GM23248 (cell line): Measurements from ENCODE around the gene ABCF1. TPM values are rescaled to one million over a fixed set of nuclear protein-coding genes. Genes with fewer than 3 reads are reported as not detected.

Source experiments
- DNase-seq: peaks from one replicate; pipeline ENCODE4 v3.0.0-alpha.2; 2015
- H2AFZ ChIP-seq: fragments of 200-600 bp; sonication (generic); 2 replicates; pipeline ENCODE4 v1.6.1; 2016; ENCODE audit warnings: antibody characterized with exemption
- H3F3A ChIP-seq: fragments of 200-600 bp; sonication (generic); 2 replicates; pipeline ENCODE4 v1.6.1; 2016; ENCODE audit warnings: mild to moderate bottlenecking, antibody characterized with exemption, mixed run types; ENCODE audit not compliant: insufficient read depth
- H3K27ac ChIP-seq: fragments of 200-600 bp; sonication (generic); 2 replicates; pipeline ENCODE4 v1.5.1; 2016; ENCODE audit warnings: mild to moderate bottlenecking
- H3K27me3 ChIP-seq: fragments of 200-600 bp; sonication (generic); replicated peaks from 2 replicates; pipeline ENCODE4 v1.6.1; 2016; ENCODE audit warnings: mild to moderate bottlenecking; ENCODE audit not compliant: insufficient read depth
- H3K36me3 ChIP-seq: fragments of 200-600 bp; sonication (generic); 2 replicates; pipeline ENCODE4 v1.6.1; 2016; ENCODE audit warnings: low read depth, mild to moderate bottlenecking
- H3K4me1 ChIP-seq: fragments of 200-600 bp; sonication (generic); 2 replicates; pipeline ENCODE4 v1.6.1; 2016; ENCODE audit warnings: mild to moderate bottlenecking; ENCODE audit not compliant: insufficient read depth
- H3K4me2 ChIP-seq: fragments of 200-600 bp; sonication (generic); one replicate; pipeline ENCODE4 v1.6.1; 2016; ENCODE audit warnings: mild to moderate bottlenecking; ENCODE audit not compliant: unreplicated experiment
- H3K4me3 ChIP-seq: fragments of 200-600 bp; sonication (generic); 2 replicates; pipeline ENCODE4 v1.5.1; 2016; ENCODE audit warnings: mild to moderate bottlenecking
- H3K79me2 ChIP-seq: fragments of 200-600 bp; sonication (generic); 2 replicates; pipeline ENCODE4 v1.6.1; 2016; ENCODE audit warnings: mild to moderate bottlenecking; ENCODE audit not compliant: insufficient read depth
- H3K9ac ChIP-seq: fragments of 200-600 bp; sonication (generic); 2 replicates; pipeline ENCODE4 v1.6.1; 2016; ENCODE audit warnings: mild to moderate bottlenecking
- H3K9me2 ChIP-seq: fragments of 200-600 bp; sonication (generic); 2 replicates; pipeline ENCODE4 v1.6.1; 2016; ENCODE audit warnings: mixed run types, mild to moderate bottlenecking, moderate library complexity; ENCODE audit not compliant: insufficient read depth
- H3K9me3 ChIP-seq: fragments of 200-600 bp; sonication (generic); one replicate; pipeline ENCODE4 v1.6.1; 2017; ENCODE audit warnings: low read depth
- H4K20me1 ChIP-seq: fragments of 200-600 bp; sonication (generic); 2 replicates; pipeline ENCODE4 v1.6.0; 2016; ENCODE audit not compliant: insufficient read depth
- EZH2 ChIP-seq: fragments of 200-600 bp; sonication (generic); IDR thresholded peaks from 2 replicates; pipeline ENCODE4 v1.6.1; 2018; ENCODE audit warnings: antibody characterized with exemption, mild to moderate bottlenecking; ENCODE audit not compliant: insufficient read depth, poor library complexity, severe bottlenecking
- EZH2phosphoT487 ChIP-seq: fragments of 200-600 bp; sonication (generic); IDR thresholded peaks from 2 replicates; pipeline ENCODE4 v1.6.1; 2018; ENCODE audit warnings: antibody characterized with exemption, moderate library complexity, mild to moderate bottlenecking, low read depth; ENCODE audit not compliant: insufficient read depth
- WGBS, 2 experiments: methylation state at CpG; one replicate each; pipeline ENCODE4 v1.1.6; 2015 to 2017; ENCODE audit warnings: low lambda C conversion rate in 2 of 2, low coverage in 1 of 2; ENCODE audit errors: missing lambda C conversion rate in 2 of 2; 5-methylcytosine and 5-hydroxymethylcytosine counted together
- in situ Hi-C: fragments of 300-500 bp; cut with MboI; formaldehyde crosslinking; loops from 2 replicates; pipeline ENCODE4 v1.15.0; 2020
- polyA plus RNA-seq: library from polyadenylated mRNA; unstranded; fragments of >200 nt; fragmentation: Nextera tagmentation; extraction: Ambion mirVana; gene quantifications from 2 replicates; pipeline ENCODE4 v1.2.1, GENCODE V29; 2016
- total RNA-seq: library from RNA; depleted of rRNA; stranded (reverse); fragments of >200 nt; shearing (Covaris generic); gene quantifications from 2 replicates; pipeline ENCODE4 v1.2.3, GENCODE V29; 2014

Gene ABCF1
- total and polyA plus RNA-seq, 2 experiments from 2014 or later: 31.3 to 39.7 TPM

GRCh38 chr6:30598912-30599624, 27.8 kb downstream of the ABCF1 start:
- Histone ChIP-seq H3K36me3 (peaks cover 32% of the 10 kb centered on the region; the same call in 1 of the 2 replicates), H2AFZ (no peak overlapping the region)
- TF ChIP-seq EZH2phosphoT487 (no peak), EZH2 (no peak)

GRCh38 chr6:30599625-30600324, 28.5 kb downstream of the ABCF1 start:
- H3K9me2 ChIP-seq: no peaks in the 10 kb centered on the region
- H3K36me3 ChIP-seq: peaks cover 34% of the 10 kb centered on the region; the same call in 1 of the 2 replicates
- no peak overlapping the region for H3K9ac ChIP-seq
- H2AFZ ChIP-seq: no peak overlapping the region
- no peak for DNase-seq
- H3K27me3 ChIP-seq: no peaks in the 10 kb centered on the region
- no peaks in the 10 kb centered on the region for H4K20me1 ChIP-seq
- H3K4me3 ChIP-seq: no peak overlapping the region
- TF ChIP-seq EZH2 (no peak), EZH2phosphoT487 (no peak)
- in situ Hi-C loops: no loop called here
- H3K4me1 ChIP-seq: no peaks in the 10 kb centered on the region
- no peaks in the 10 kb centered on the region for H3K79me2 ChIP-seq
- H3K27ac ChIP-seq: no peak overlapping the region; the same call in 1 of the 2 replicates
- no peaks in the 10 kb centered on the region for H3K9me3 ChIP-seq
- WGBS, 2 experiments: 82 to 83% methylated on average over 13 of the region's 13 CpGs
- peaks cover 83% of the 10 kb centered on the region for H3F3A ChIP-seq
- H3K4me2 ChIP-seq: no peak overlapping the region

More at GRCh38 chr6:30598912-30599624, 27.8 kb downstream of the ABCF1 start:
- Histone ChIP-seq H3K4me2 (no peak overlapping the region), H3K9me2 (no peaks in the 10 kb centered on the region), H3K9me3 (no peaks in the 10 kb centered on the region), H3K79me2 (no peaks in the 10 kb centered on the region), H3K27ac (no peak overlapping the region), H3K27me3 (no peaks in the 10 kb centered on the region), H3K9ac (no peak overlapping the region), H3K4me1 (no peaks in the 10 kb centered on the region), H3K4me3 (no peak overlapping the region), H3F3A (peaks cover 82% of the 10 kb centered on the region), H4K20me1 (no peaks in the 10 kb centered on the region)
- no peak for DNase-seq
- in situ Hi-C loops: no loop called here
- WGBS, 2 experiments: 79 to 82% methylated on average over 12 of the region's 12 CpGs

GRCh38 chr6:30600451-30600961, 29.3 kb downstream of the ABCF1 start:
- H3K27ac ChIP-seq: no peak overlapping the region
- H3K9me2 ChIP-seq: no peaks in the 10 kb centered on the region
- H3K27me3 ChIP-seq: no peaks in the 10 kb centered on the region
- H3K9me3 ChIP-seq: no peaks in the 10 kb centered on the region
- no peaks in the 10 kb centered on the region for H3K79me2 ChIP-seq
- TF ChIP-seq EZH2phosphoT487 (no peak), EZH2 (no peak)
- peaks cover 83% of the 10 kb centered on the region for H3F3A ChIP-seq
- peaks cover 41% of the 10 kb centered on the region; the same call in 1 of the 2 replicates for H3K36me3 ChIP-seq
- H3K4me3 ChIP-seq: no peak overlapping the region
- H3K4me1 ChIP-seq: no peaks in the 10 kb centered on the region
- no peak for DNase-seq
- no peak overlapping the region for H2AFZ ChIP-seq
- WGBS, 2 experiments: 82 to 85% methylated on average over 10 of the region's 10 CpGs
- H4K20me1 ChIP-seq: no peaks in the 10 kb centered on the region
- no peak overlapping the region for H3K4me2 ChIP-seq
- no peak overlapping the region for H3K9ac ChIP-seq
- in situ Hi-C loops: no loop called here

GRCh38 chr6:30601436-30601814, 30.2 kb downstream of the ABCF1 start:
- H3K4me2 ChIP-seq: no peak overlapping the region
- TF ChIP-seq EZH2phosphoT487 (no peak), EZH2 (no peak)
- no peak overlapping the region for H3K9ac ChIP-seq
- H3K36me3 ChIP-seq: peaks cover 46% of the 10 kb centered on the region
- H3K27me3 ChIP-seq: no peaks in the 10 kb centered on the region
- no peak overlapping the region for H3K4me3 ChIP-seq
- 49 to 56% methylated on average over 6 of the region's 6 CpGs for WGBS, 2 experiments
- H3K9me2 ChIP-seq: no peaks in the 10 kb centered on the region
- no peak overlapping the region for H3K27ac ChIP-seq
- no peaks in the 10 kb centered on the region for H4K20me1 ChIP-seq
- H3K9me3 ChIP-seq: no peaks in the 10 kb centered on the region
- no peak overlapping the region for H2AFZ ChIP-seq
- in situ Hi-C loops: no loop called here
- H3F3A ChIP-seq: peaks cover 83% of the 10 kb centered on the region
- DNase-seq: no peak
- no peaks in the 10 kb centered on the region for H3K79me2 ChIP-seq
- H3K4me1 ChIP-seq: no peaks in the 10 kb centered on the region
